OCI-LY1 (cell line): Measurements from ENCODE around the gene SLC2A11.

ENCODE experiments used
- EZH2 ChIP-seq: fragments of 200-600 bp; sonication (generic), shearing (Covaris generic); IDR thresholded peaks from 2 replicates; pipeline ENCODE4 v1.8.0; 2017; ENCODE audit warnings: borderline replicate concordance, mixed run types, mild to moderate bottlenecking, antibody characterized with exemption, low read length, moderate library complexity, mixed read lengths
- TF ChIP-seq, protein P1 (sequence below): fragments of 200-600 bp; sonication (generic), shearing (Covaris generic); IDR thresholded peaks from 2 replicates; pipeline ENCODE4 v1.5.1; 2017; ENCODE audit warnings: mild to moderate bottlenecking, antibody characterized with exemption, low read length, moderate library complexity, mixed read lengths

DNA sequence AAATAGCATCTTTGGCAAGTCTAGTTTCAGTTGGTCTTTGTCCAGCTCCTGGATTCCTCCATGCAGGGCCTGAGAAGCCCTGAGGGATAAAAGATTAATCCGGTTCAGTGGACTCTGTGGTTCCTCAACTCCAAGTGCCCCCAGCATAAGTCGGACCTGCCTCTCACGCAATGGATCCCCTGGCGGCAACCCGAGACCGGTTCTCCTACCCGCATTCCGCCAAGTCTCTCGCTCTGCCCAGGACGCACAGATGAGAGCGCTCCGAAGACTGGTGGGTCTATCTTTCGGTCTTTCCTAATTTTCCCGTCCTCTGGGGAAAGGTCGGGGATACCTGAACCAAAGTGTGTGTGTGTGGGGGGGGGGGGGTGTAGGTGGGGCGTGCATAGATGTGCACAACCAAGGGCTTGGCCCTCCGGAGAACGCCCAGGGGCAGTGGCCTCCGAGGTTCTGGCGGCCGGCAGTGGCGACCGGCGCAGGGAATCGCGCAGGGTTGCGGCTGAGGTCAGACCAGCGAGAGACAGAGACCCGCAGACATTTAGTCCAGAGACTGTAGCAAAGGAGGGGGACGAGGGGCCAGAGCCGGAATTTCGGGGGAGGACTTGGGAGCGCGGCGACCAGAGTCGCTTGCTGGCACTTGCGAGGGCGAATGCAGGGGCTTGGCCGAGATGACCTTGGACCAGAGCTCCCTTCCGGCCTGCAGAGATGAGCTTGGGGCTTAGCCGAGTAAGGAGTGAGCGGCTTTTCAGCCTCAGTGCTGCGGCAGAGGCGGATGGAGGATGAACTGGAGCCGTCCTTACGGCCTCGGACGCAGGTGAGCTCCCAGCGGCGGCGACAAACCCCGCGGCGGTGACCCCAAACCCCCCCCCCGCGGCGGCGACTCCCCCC, 712 bp upstream of the SLC2A11 start:
- TF ChIP-seq, protein P1, sequence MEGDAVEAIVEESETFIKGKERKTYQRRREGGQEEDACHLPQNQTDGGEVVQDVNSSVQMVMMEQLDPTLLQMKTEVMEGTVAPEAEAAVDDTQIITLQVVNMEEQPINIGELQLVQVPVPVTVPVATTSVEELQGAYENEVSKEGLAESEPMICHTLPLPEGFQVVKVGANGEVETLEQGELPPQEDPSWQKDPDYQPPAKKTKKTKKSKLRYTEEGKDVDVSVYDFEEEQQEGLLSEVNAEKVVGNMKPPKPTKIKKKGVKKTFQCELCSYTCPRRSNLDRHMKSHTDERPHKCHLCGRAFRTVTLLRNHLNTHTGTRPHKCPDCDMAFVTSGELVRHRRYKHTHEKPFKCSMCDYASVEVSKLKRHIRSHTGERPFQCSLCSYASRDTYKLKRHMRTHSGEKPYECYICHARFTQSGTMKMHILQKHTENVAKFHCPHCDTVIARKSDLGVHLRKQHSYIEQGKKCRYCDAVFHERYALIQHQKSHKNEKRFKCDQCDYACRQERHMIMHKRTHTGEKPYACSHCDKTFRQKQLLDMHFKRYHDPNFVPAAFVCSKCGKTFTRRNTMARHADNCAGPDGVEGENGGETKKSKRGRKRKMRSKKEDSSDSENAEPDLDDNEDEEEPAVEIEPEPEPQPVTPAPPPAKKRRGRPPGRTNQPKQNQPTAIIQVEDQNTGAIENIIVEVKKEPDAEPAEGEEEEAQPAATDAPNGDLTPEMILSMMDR: no peak
- TF ChIP-seq EZH2: no peak
